Adrenal gland (tissue), 12 donors: ENCODE measurements around the gene SRD5A3. TPM values are rescaled to one million over a fixed set of nuclear protein-coding genes. Genes with fewer than 3 reads are reported as not detected.
A peak's percentile ranks its signal among the peaks of the same experiment; 100 is the strongest.

Source experiments
- DNase-seq, 7 donors: peaks; one replicate each; pipeline ENCODE4 v3.0.0-alpha.2; 2019 to 2020
- H3K27ac ChIP-seq, 5 donors: fragments of 200-600 bp; sonication (generic) in 4 of 5; 1 replicate in 3 of 5; 2 replicates in 2 of 5; pipeline versions ENCODE4 v1.5.1 to v1.8.0; 2016 to 2020; ENCODE audit warnings: mild to moderate bottlenecking in 1 of 5
- H3K27me3 ChIP-seq: fragments of 200-600 bp; 2 replicates; pipeline ENCODE4 v1.8.0; 2021
- H3K36me3 ChIP-seq, 2 donors: fragments of 200-600 bp; replicated peaks in 1 of 2; 1 replicate in 1 of 2; 2 replicates in 1 of 2; pipeline versions ENCODE4 v1.5.1 to v1.8.0; 2018 to 2022
- H3K4me1 ChIP-seq, 2 donors: fragments of 200-600 bp; replicated peaks in 1 of 2; 1 replicate in 1 of 2; 2 replicates in 1 of 2; pipeline versions ENCODE4 v1.5.1 to v1.8.0; 2018 to 2021
- H3K4me3 ChIP-seq, 4 donors: fragments of 200-600 bp; sonication (generic) in 3 of 4; one replicate each; pipeline ENCODE4 v1.5.1; 2016 to 2018
- H3K9me3 ChIP-seq, 3 donors: fragments of 200-600 bp; sonication (generic) in 1 of 3; replicated peaks in 1 of 3; 1 replicate in 2 of 3; 2 replicates in 1 of 3; pipeline versions ENCODE4 v1.5.1 to v1.8.0; 2016 to 2021
- CTCF ChIP-seq, 6 experiments: fragments of 450-650 bp in 4 of 6; fragments of 200-600 bp in 2 of 6; sonication (generic) in 1 of 6; IDR thresholded peaks; 1 replicate in 5 of 6; 2 replicates in 1 of 6; pipeline versions ENCODE4 v1.5.1 to v1.8.0; 2016 to 2021; ENCODE audit warnings: antibody characterized with exemption in 6 of 6, mild to moderate bottlenecking in 2 of 6, moderate library complexity in 1 of 6
- POLR2A ChIP-seq, 2 donors: fragments of 450-650 bp; IDR thresholded peaks; one replicate each; pipeline ENCODE4 v1.6.1; 2017; ENCODE audit warnings: antibody characterized with exemption in 2 of 2, mild to moderate bottlenecking in 2 of 2, moderate library complexity in 1 of 2
- WGBS, 4 donors: extraction: QIAGEN DNeasy Blood & Tissue Kit in 2 of 4; methylation state at CpG; one replicate each; pipeline versions ENCODE4 v1.1.5 to v1.1.7; 2013 to 2017; 5-methylcytosine and 5-hydroxymethylcytosine counted together
- intact Hi-C, 2 donors: fragments of 100-400 bp; cut with DNase I; formaldehyde crosslinking; loops; one replicate each; pipeline versions ENCODE4 v1.14.1 to v1.15.0; 2022 to 2023
- polyA plus RNA-seq, 3 donors: library from polyadenylated mRNA; stranded (reverse); fragments of 200-250 nt in 2 of 3; fragments of 350-450 nt in 1 of 3; fragmentation: Illumina TruSeq in 1 of 3; extraction: RNeasy Lipid Tissue Mini Kit (QIAGEN cat#74804) in 1 of 3; gene quantifications; one replicate each; pipeline ENCODE4 v1.2.3, GENCODE V29; 2013 to 2014
- total RNA-seq, 9 donors: library from RNA; depleted of rRNA in 4 of 9; stranded (reverse); fragments of >200 nt in 4 of 9; fragments of 120-200 nt in 1 of 9; fragmentation: NEBNext Ultra II Directional in 1 of 9; extraction: Animal tissue kit (Norgen Biotek cat#: 25700) in 1 of 9; gene quantifications; one replicate each; pipeline versions ENCODE4 v1.1.0 to v1.2.4, GENCODE V29; 2013 to 2023
- donor health status: healthy with polysubstance abuse.
- donor health status: Bipolar disorder and iron deficiency.
- donor health status: DM: yes; HTN: yes; CAD: no.
- donor health status: DM: no; HTN: no; CAD: no.
- donor health status: DM: no; HTN: no; CAD: no.
- donor health status: DM: yes; HTN: yes; CAD: no.

SRD5A3 gene
- total and polyA plus RNA-seq, 12 donors, result 6.8 to 28.4 (median 15.7) TPM

DNA sequence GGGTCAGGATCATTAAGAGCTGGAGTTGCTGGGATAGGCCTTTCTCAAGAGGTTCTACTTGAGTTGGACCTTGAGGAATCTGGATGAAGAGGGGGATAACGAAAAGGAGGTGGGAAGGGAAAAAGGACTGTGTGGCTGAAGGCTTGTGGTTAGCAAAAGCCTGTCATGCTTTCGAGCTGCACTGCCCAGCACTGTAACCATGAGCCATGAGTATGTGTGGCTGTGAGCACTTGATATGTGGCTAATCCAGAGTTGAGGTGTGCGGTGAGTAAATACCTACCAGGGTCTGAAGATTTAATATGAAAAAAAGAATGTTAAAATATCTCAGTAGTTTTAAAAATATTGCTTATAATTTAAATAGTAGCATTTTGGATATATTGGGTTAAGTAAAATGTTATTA lies 61.1 kb downstream of the SRD5A3 start:
- intact Hi-C loops, result no loop called here
- Histone ChIP-seq H3K4me3 (no peak overlapping the region), H3K4me1 (peaks cover 0 to 39% of the 10 kb centered on the region in 2 donors), H3K9me3 (no peaks in the 10 kb centered on the region), H3K36me3 (peaks cover 0 to 26% of the 10 kb centered on the region in 2 donors), H3K27ac (no peak overlapping the region), H3K27me3 (no peaks in the 10 kb centered on the region)
- no peak for DNase-seq
- 91 to 97% (median 95%) methylated on average over 3 of the region's 3 CpGs for WGBS, 4 donors
- no peak for TF ChIP-seq POLR2A (IDR thresholded peaks at IDR 0.05)
- no peak for TF ChIP-seq CTCF (IDR thresholded peaks at IDR 0.05)

- H3K4me3 ChIP-seq, result no peak overlapping the region
- peaks cover 0 to 39% of the 10 kb centered on the region in 2 donors for H3K4me1 ChIP-seq
- WGBS, 4 donors, result 39 to 81% (median 52%) methylated on average over 3 of the region's 3 CpGs
- H3K36me3 ChIP-seq, result peaks cover 0 to 26% of the 10 kb centered on the region in 2 donors
- no peaks in the 10 kb centered on the region for H3K9me3 ChIP-seq
- intact Hi-C loops, result no loop called here
- no peaks in the 10 kb centered on the region for H3K27me3 ChIP-seq
- H3K27ac ChIP-seq, result no peak overlapping the region
- no peak for TF ChIP-seq CTCF (IDR thresholded peaks at IDR 0.05)
- no peak for TF ChIP-seq POLR2A (IDR thresholded peaks at IDR 0.05)
- DNase-seq, result no peak
These were observed 61.7 kb downstream of the SRD5A3 start for GRCh38 chr4:55407764-55408163.

DNA sequence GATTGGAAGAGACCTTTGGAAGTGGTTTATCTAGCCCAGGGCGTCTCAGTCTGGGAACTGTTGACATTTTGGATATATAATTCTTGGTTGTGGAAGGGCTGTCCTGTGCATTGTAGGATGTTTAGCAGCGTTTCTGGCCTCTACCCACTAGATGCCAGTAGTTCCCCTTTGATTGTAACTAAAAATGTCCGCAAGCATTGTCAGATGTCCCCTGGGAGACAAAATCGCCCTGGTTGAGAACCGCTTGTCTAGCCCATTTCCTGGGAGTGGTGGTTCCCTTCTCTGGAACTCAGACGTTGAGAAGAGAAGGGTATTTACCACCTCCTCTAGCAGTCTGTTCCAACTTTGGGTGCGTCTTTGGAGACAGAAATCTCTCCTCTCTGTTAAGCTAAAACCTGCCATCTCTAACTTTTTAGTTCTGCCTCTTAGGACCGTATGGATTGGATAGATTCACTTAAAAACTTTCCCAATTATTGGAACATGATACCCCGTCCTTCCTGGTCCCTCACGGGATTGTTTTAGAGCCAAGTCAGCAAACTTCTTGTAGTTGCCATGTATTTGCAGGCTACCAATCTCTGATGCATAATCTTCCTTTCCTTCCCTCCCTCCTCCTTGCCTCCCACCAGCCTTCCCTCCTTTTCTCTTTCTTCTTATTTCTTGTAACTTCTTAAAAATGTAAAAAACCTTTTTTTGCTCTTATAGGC lies 63.6 kb downstream of the SRD5A3 start:
- Histone ChIP-seq H3K27me3 (no peaks in the 10 kb centered on the region), H3K27ac (no peak overlapping the region), H3K36me3 (peaks cover 0 to 37% of the 10 kb centered on the region in 2 donors), H3K4me1 (peaks cover 0 to 35% of the 10 kb centered on the region in 2 donors), H3K9me3 (no peaks in the 10 kb centered on the region), H3K4me3 (no peak overlapping the region)
- intact Hi-C loops, result no loop called here
- no peak for DNase-seq
- WGBS, 4 donors, result 54 to 61% (median 57%) methylated on average over 9 to 10 of the region's 10 CpGs
- TF ChIP-seq POLR2A (IDR thresholded peaks at IDR 0.05), result no peak
- TF ChIP-seq CTCF (IDR thresholded peaks at IDR 0.05), result peak in 3 of 6 experiments; percentile 9 to 21 (median 9)

DNA sequence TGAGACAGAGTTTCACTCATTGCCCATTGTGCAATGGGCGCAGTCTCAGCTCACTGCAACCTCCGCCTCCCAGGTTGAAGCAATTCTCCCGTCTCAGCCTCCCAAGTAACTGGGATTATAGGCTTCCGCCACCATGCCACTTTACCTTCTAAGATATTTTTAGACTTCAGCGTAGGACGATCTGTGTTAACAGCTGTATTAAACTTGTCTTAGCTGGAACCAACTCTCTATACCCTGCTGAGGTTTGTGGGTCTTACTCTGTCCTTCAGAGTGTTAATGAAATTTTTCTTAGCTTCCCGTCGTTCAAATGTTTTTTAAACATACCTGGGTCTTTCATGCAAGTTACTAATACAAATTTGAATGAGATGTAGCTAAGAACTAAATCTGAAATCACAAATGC lies 64.4 kb downstream of the SRD5A3 start:
- H3K27ac ChIP-seq, result no peak overlapping the region
- no peak overlapping the region for H3K4me3 ChIP-seq
- peaks cover 0 to 30% of the 10 kb centered on the region in 2 donors for H3K4me1 ChIP-seq
- no peak for DNase-seq
- 83 to 98% (median 94%) methylated on average over 8 of the region's 8 CpGs for WGBS, 4 donors
- H3K27me3 ChIP-seq, result no peaks in the 10 kb centered on the region
- intact Hi-C loops, result no loop called here
- TF ChIP-seq CTCF (IDR thresholded peaks at IDR 0.05), result no peak
- TF ChIP-seq POLR2A (IDR thresholded peaks at IDR 0.05), result no peak
- H3K36me3 ChIP-seq, result peaks cover 0 to 34% of the 10 kb centered on the region in 2 donors
- no peaks in the 10 kb centered on the region for H3K9me3 ChIP-seq
